ENCODE measurements around the gene HOXD3.

- peak in 7 of 11 experiments; percentile 33 to 52 (median 40) for TF ChIP-seq CTCF (IDR thresholded peaks at IDR 0.05 in 8 of 11, conservative IDR thresholded peaks at IDR 0.05 in 3 of 11)
- TF ChIP-seq POLR2AphosphoS5 (IDR thresholded peaks at IDR 0.05): peak in 2 of 3 donors; percentile 30 to 38
- no peak for TF ChIP-seq POLR2A (IDR thresholded peaks at IDR 0.05)
These were observed 45.8 kb upstream of the HOXD3 start for GRCh38 chr2:176111309-176111663.

Data from spleen (tissue), 7 donors.